ENCODE results near the gene SYT6. TPM values are rescaled to one million over a fixed set of nuclear protein-coding genes. Genes with fewer than 3 reads are reported as not detected.

Gene SYT6
- polyA plus RNA-seq, 3 donors: 0.01 TPM; not detected in 2

DNA sequence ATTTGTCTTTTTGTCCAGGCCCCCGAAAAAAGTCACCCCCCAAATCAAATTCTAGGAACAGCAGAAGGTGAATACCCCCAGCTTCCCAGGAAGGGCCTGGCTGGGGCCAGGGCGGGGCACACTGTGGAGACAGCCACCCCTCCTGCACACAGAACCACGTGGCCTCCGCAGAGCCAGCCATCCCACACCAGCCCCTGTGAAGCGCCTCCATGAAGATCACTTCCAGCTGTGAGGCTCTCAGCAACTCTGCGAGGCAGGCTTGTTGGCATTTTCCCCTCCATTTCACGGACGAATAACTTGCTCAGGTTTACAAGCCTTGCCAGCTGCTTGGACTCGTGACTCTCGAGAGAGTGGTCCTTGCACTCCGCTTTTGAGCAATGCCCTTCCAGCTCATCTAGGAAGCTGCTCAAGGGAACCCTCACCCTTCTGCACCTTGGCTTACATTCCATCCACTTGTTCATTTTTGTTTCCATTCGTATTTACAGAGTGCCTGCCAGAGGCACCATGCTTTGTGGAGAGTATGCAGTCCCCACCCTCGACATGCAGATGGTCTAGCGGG is 48.2 kb downstream of the SYT6 start:
- Histone ChIP-seq H2AFZ (ENCODE audit: insufficient read depth, low read depth, low read length, poor library complexity, severe bottlenecking) (no peak overlapping the region), H3K79me2 (ENCODE audit: insufficient read depth, low read length) (no peaks in the 10 kb centered on the region), H4K20me1 (ENCODE audit: insufficient read depth, low read length) (no peaks in the 10 kb centered on the region), H3K4me2 (replicated peaks; ENCODE audit: extremely low read depth, low read length, poor library complexity, severe bottlenecking) (no peak overlapping the region), H3K9ac (ENCODE audit: insufficient read depth, low read length, poor library complexity, severe bottlenecking) (no peak overlapping the region), H3K9me3 (replicated peaks in 1 of 2; ENCODE audit: control insufficient read depth in 1 of 2, insufficient read depth in 1 of 2, low read length in 2 of 2) (no peaks in the 10 kb centered on the region), H3K27me3 (ENCODE audit: control insufficient read depth in 2 of 2, insufficient read depth in 2 of 2, low read length in 2 of 2) (no peaks in the 10 kb centered on the region), H3K36me3 (replicated peaks in 1 of 2; ENCODE audit: control insufficient read depth in 1 of 2, insufficient read depth in 2 of 2, low read length in 2 of 2) (no peaks in the 10 kb centered on the region), H3K4me1 (ENCODE audit: control insufficient read depth in 1 of 2, insufficient read depth in 2 of 2, low read length in 2 of 2) (peaks cover 34 to 38% of the 10 kb centered on the region in 2 donors), H3K4me3 (replicated peaks in 1 of 3; ENCODE audit: low read depth in 2 of 3, low read length in 3 of 3) (no peak overlapping the region), H3K27ac (ENCODE audit: low read depth in 1 of 2, low read length in 2 of 2) (no peak overlapping the region)
- 99% methylated on average over 10 of the region's 14 CpGs for WGBS (ENCODE audit: insufficient coverage)
- H3K27ac Mint-ChIP-seq: no peak overlapping the region
- no peak overlapping the region for H3K4me3 Mint-ChIP-seq
- H3K9me3 Mint-ChIP-seq: peaks cover 0 to 3% (median 0%) of the 10 kb centered on the region in 7 donors
- intact Hi-C loops (cut with micrococcal nuclease): no loop called here
- H3K4me1 Mint-ChIP-seq: peaks cover 39% of the 10 kb centered on the region
- peaks cover 2 to 6% (median 3%) of the 10 kb centered on the region in 3 donors for H3K27me3 Mint-ChIP-seq (ENCODE audit: low read depth in 3 of 3)
- TF ChIP-seq, protein P1, sequence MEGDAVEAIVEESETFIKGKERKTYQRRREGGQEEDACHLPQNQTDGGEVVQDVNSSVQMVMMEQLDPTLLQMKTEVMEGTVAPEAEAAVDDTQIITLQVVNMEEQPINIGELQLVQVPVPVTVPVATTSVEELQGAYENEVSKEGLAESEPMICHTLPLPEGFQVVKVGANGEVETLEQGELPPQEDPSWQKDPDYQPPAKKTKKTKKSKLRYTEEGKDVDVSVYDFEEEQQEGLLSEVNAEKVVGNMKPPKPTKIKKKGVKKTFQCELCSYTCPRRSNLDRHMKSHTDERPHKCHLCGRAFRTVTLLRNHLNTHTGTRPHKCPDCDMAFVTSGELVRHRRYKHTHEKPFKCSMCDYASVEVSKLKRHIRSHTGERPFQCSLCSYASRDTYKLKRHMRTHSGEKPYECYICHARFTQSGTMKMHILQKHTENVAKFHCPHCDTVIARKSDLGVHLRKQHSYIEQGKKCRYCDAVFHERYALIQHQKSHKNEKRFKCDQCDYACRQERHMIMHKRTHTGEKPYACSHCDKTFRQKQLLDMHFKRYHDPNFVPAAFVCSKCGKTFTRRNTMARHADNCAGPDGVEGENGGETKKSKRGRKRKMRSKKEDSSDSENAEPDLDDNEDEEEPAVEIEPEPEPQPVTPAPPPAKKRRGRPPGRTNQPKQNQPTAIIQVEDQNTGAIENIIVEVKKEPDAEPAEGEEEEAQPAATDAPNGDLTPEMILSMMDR (IDR thresholded peaks at IDR 0.05): no peak
- no peak for DNase-seq
- no peaks in the 10 kb centered on the region for H3K36me3 Mint-ChIP-seq

DNA sequence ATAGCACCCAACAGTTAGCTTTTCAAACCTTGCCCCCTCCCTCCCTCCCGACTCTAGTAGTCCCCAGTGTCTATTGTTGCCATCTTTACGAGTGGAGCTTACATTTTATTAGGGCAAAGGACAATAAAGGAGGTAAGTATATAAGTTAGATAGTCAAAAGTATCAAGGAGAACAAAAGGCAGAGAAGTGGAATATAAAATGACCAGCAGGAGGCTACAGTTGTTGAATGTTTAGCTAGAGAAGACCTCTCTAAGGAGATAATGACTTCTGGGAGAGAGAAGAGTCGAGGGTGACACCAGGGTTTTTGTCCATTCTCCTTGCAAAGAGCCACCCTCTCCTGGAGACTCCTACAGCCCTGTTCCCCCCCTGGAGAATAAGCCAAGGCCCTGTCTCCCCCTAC is 48.7 kb downstream of the SYT6 start:
- no peaks in the 10 kb centered on the region for H3K9me3 Mint-ChIP-seq
- no peaks in the 10 kb centered on the region for H3K9me3 ChIP-seq (replicated peaks in 1 of 2; ENCODE audit: control insufficient read depth in 1 of 2, insufficient read depth in 1 of 2, low read length in 2 of 2)
- H3K27me3 Mint-ChIP-seq (ENCODE audit: low read depth in 3 of 3): peaks cover 2 to 6% (median 3%) of the 10 kb centered on the region in 3 donors
- H4K20me1 ChIP-seq (ENCODE audit: insufficient read depth, low read length): no peaks in the 10 kb centered on the region
- H3K4me1 ChIP-seq (ENCODE audit: control insufficient read depth in 1 of 2, insufficient read depth in 2 of 2, low read length in 2 of 2): peaks cover 28 to 33% of the 10 kb centered on the region in 2 donors
- no peak overlapping the region for H2AFZ ChIP-seq (ENCODE audit: insufficient read depth, low read depth, low read length, poor library complexity, severe bottlenecking)
- H3K4me3 ChIP-seq (replicated peaks in 1 of 3; ENCODE audit: low read depth in 2 of 3, low read length in 3 of 3): no peak overlapping the region
- intact Hi-C loops (cut with micrococcal nuclease): no loop called here
- no peak overlapping the region for H3K27ac ChIP-seq (ENCODE audit: low read depth in 1 of 2, low read length in 2 of 2)
- peaks cover 33% of the 10 kb centered on the region for H3K4me1 Mint-ChIP-seq
- WGBS (ENCODE audit: insufficient coverage): no CpG with 5 or more reads among the region's 3 CpGs
- no peak overlapping the region for H3K27ac Mint-ChIP-seq
- DNase-seq: no peak
- H3K9ac ChIP-seq (ENCODE audit: insufficient read depth, low read length, poor library complexity, severe bottlenecking): no peak overlapping the region
- TF ChIP-seq, protein P1 (IDR thresholded peaks at IDR 0.05): no peak
- H3K4me2 ChIP-seq (replicated peaks; ENCODE audit: extremely low read depth, low read length, poor library complexity, severe bottlenecking): no peak overlapping the region
- no peaks in the 10 kb centered on the region for H3K36me3 ChIP-seq (replicated peaks in 1 of 2; ENCODE audit: control insufficient read depth in 1 of 2, insufficient read depth in 2 of 2, low read length in 2 of 2)
- no peaks in the 10 kb centered on the region for H3K79me2 ChIP-seq (ENCODE audit: insufficient read depth, low read length)
- H3K27me3 ChIP-seq (ENCODE audit: control insufficient read depth in 2 of 2, insufficient read depth in 2 of 2, low read length in 2 of 2): no peaks in the 10 kb centered on the region
- no peaks in the 10 kb centered on the region for H3K36me3 Mint-ChIP-seq
- H3K4me3 Mint-ChIP-seq: no peak overlapping the region

All from CD14-positive monocyte (primary cell).